ENCODE results near the gene CAPZA1.

CAPZA1 gene

DNA sequence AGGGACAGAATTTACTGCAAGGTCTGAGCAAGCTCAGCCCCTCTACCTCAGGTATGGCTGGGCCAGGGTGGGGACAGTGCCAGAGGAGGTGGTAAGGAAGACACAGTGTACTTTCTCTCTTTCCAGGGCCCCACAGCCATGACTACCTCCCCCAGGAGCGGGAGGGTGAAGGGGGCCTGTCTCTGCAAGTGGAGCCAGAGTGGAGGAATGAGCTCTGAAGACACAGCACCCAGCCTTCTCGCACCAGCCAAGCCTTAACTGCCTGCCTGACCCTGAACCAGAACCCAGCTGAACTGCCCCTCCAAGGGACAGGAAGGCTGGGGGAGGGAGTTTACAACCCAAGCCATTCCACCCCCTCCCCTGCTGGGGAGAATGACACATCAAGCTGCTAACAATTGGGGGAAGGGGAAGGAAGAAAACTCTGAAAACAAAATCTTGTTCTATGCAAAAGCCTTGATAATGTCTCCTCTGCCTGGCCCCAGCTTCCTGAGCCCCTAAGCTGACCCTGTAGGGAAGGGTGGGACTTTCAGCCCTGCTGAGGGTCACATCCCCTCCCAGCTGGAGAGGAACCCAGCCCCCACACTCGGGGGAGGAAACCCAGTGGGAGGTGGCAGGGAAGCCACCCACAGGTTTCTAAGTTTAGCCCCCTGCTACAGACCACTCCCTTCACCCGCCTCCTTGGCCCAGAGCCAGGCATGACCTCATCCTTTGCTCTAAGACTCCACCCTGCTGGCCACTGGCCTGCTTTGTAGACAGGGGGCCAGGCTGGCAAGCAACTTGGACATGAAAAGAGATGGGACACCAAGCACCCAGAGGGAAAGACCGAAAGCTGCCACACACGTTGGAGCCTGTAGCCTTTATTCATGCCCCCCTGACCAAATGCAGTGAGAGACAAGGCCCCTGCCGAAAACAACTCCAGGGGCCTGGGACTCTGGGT, 80.9 kb downstream of the CAPZA1 start (continued):
- TF ChIP-seq KLF10 (tag by site-specific recombination; IDR thresholded peaks at IDR 0.05) = peak; percentile 98
- TF ChIP-seq ZNF704 (tag by site-specific recombination; IDR thresholded peaks at IDR 0.05) = no peak
- TF ChIP-seq FEZF1 (tag by site-specific recombination; IDR thresholded peaks at IDR 0.05) = 0 out of 2 replicates have a peak, but pooled peaks have one; percentile 22
- no peak for TF ChIP-seq ZNF350 (tag by site-specific recombination; IDR thresholded peaks at IDR 0.05)
- TF ChIP-seq ZNF324 (tag by site-specific recombination; IDR thresholded peaks at IDR 0.05) = peak; percentile 80
- peak; percentile 67 for TF ChIP-seq OSR2 (tag by site-specific recombination; IDR thresholded peaks at IDR 0.05)
- TF ChIP-seq YY2 (tag by site-specific recombination; IDR thresholded peaks at IDR 0.05) = no peak
- TF ChIP-seq ZNF138 (tag by site-specific recombination; IDR thresholded peaks at IDR 0.05; ENCODE audit: borderline replicate concordance) = no peak
- 0 out of 2 replicates have a peak, but pooled peaks have one; percentile 5 for TF ChIP-seq ZBTB6 (tag by site-specific recombination; IDR thresholded peaks at IDR 0.05)
- no peak for TF ChIP-seq ZNF175 (tag by site-specific recombination; IDR thresholded peaks at IDR 0.05)
- no peak for TF ChIP-seq ZNF785 (tag by site-specific recombination; IDR thresholded peaks at IDR 0.05)
- no peak for TF ChIP-seq ZNF658 (tag by site-specific recombination; IDR thresholded peaks at IDR 0.05)
- TF ChIP-seq ZNF544 (tag by site-specific recombination; IDR thresholded peaks at IDR 0.05) = no peak; the same call in 1 of the 2 replicates
- TF ChIP-seq ZBTB44 (tag by site-specific recombination; IDR thresholded peaks at IDR 0.05) = peak; percentile 80
- TF ChIP-seq ZNF214 (tag by site-specific recombination; IDR thresholded peaks at IDR 0.05; ENCODE audit: borderline replicate concordance) = peak; percentile 31; the same call in 1 of the 2 replicates
- no peak for TF ChIP-seq ZNF274 (IDR thresholded peaks at IDR 0.05; ENCODE audit: low read length)
- TF ChIP-seq ZNF274 (tag by site-specific recombination; IDR thresholded peaks at IDR 0.05; ENCODE audit: borderline replicate concordance) = no peak
- TF ChIP-seq KLF7 (tag by site-specific recombination; IDR thresholded peaks at IDR 0.05; ENCODE audit: borderline replicate concordance) = peak; percentile 85
- no peak for TF ChIP-seq ZNF121 (tag by site-specific recombination; IDR thresholded peaks at IDR 0.05)
- TF ChIP-seq ZNF777 (tag by site-specific recombination; IDR thresholded peaks at IDR 0.05; ENCODE audit: borderline replicate concordance) = no peak
- TF ChIP-seq ZNF266 (tag by site-specific recombination; IDR thresholded peaks at IDR 0.05; ENCODE audit: low read depth) = no peak
- 0 out of 2 replicates have a peak, but pooled peaks have one; percentile 34 for TF ChIP-seq ZNF596 (tag by site-specific recombination; IDR thresholded peaks at IDR 0.05)
- TF ChIP-seq, protein P1, sequence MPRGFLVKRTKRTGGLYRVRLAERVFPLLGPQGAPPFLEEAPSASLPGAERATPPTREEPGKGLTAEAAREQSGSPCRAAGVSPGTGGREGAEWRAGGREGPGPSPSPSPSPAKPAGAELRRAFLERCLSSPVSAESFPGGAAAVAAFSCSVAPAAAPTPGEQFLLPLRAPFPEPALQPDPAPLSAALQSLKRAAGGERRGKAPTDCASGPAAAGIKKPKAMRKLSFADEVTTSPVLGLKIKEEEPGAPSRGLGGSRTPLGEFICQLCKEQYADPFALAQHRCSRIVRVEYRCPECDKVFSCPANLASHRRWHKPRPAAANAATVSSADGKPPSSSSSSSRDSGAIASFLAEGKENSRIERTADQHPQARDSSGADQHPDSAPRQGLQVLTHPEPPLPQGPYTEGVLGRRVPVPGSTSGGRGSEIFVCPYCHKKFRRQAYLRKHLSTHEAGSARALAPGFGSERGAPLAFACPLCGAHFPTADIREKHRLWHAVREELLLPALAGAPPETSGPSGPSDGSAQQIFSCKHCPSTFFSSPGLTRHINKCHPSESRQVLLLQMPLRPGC (tag by site-specific recombination; IDR thresholded peaks at IDR 0.05) = 0 out of 2 replicates have a peak, but pooled peaks have one; percentile 48
- TF ChIP-seq BCL11A (tag by site-specific recombination; IDR thresholded peaks at IDR 0.05; ENCODE audit: low read depth) = peak; percentile 75
- no peak for TF ChIP-seq ZNF514 (tag by site-specific recombination; IDR thresholded peaks at IDR 0.05)
- TF ChIP-seq ZNF792 (tag by site-specific recombination; IDR thresholded peaks at IDR 0.05) = no peak
- peak; percentile 95 for TF ChIP-seq KLF1 (tag by site-specific recombination; IDR thresholded peaks at IDR 0.05)
- TF ChIP-seq ZNF701 (tag by site-specific recombination; IDR thresholded peaks at IDR 0.05) = no peak; the same call in 1 of the 2 replicates
- peak; percentile 98 for TF ChIP-seq ZNF660 (tag by site-specific recombination; IDR thresholded peaks at IDR 0.05)
- TF ChIP-seq HOXD13 (CRISPR knock-in tag; IDR thresholded peaks at IDR 0.05; ENCODE audit: borderline replicate concordance) = no peak
- TF ChIP-seq EGR2 (tag by site-specific recombination; IDR thresholded peaks at IDR 0.05; ENCODE audit: low read depth) = peak; percentile 98
- TF ChIP-seq ZNF830 (tag by site-specific recombination; IDR thresholded peaks at IDR 0.05; ENCODE audit: low read depth) = no peak
- no peak for TF ChIP-seq TCF7L2 (IDR thresholded peaks at IDR 0.05; ENCODE audit: borderline replicate concordance, low read depth, low read length)
- TF ChIP-seq IKZF3 (tag by site-specific recombination; IDR thresholded peaks at IDR 0.05) = peak; percentile 85
- no peak for TF ChIP-seq ZNF768 (tag by site-specific recombination; IDR thresholded peaks at IDR 0.05)
- no peak for TF ChIP-seq ZNF626 (tag by site-specific recombination; IDR thresholded peaks at IDR 0.05)

Measured in HEK293 (cell line).